GM12878 (cell line): ENCODE data around the gene ATF6. TPM values are rescaled to one million over a fixed set of nuclear protein-coding genes. Genes with fewer than 3 reads are reported as not detected.

ENCODE experiments used
- CBX3 ChIP-seq: fragments of 200-600 bp; sonication (generic); IDR thresholded peaks from 2 replicates; pipeline ENCODE4 v1.6.1; 2016; ENCODE audit warnings: low read depth, borderline replicate concordance
- CEBPB ChIP-seq, 2 experiments: fragments of 150-350 bp in 1 of 2; IDR thresholded peaks; 2 replicates each; pipeline ENCODE4 v1.6.1; 2012 to 2014; ENCODE audit warnings: low read depth in 2 of 2, low read length in 2 of 2, borderline replicate concordance in 1 of 2, inconsistent platforms in 1 of 2
- LARP7 ChIP-seq: fragments of 450-650 bp; IDR thresholded peaks from 2 replicates; pipeline ENCODE4 v1.6.1; 2017; ENCODE audit warnings: mild to moderate bottlenecking
- MTA3 ChIP-seq: IDR thresholded peaks from 2 replicates; pipeline ENCODE4 v1.6.1; 2012; ENCODE audit warnings: low read length, inconsistent platforms, borderline replicate concordance
- POU2F2 ChIP-seq: IDR thresholded peaks from 3 replicates; pipeline ENCODE4 v1.6.1; 2011; ENCODE audit warnings: low read depth, mild to moderate bottlenecking, low read length, borderline replicate concordance
- SMC3 ChIP-seq: IDR thresholded peaks from 2 replicates; pipeline ENCODE4 v1.6.1; 2011; ENCODE audit warnings: low read length, improper control_type of control experiment, borderline replicate concordance
- SREBF2 ChIP-seq: IDR thresholded peaks from 2 replicates; pipeline ENCODE4 v1.6.1; 2012; ENCODE audit warnings: mild to moderate bottlenecking, low read length
- SRF ChIP-seq, 2 experiments: IDR thresholded peaks; 2 replicates each; pipeline ENCODE4 v1.6.1; 2011; ENCODE audit warnings: low read depth in 2 of 2, low read length in 2 of 2, mild to moderate bottlenecking in 1 of 2, moderate library complexity in 1 of 2
- SUPT20H ChIP-seq: IDR thresholded peaks from 2 replicates; pipeline ENCODE4 v1.6.1; 2011; ENCODE audit warnings: low read depth, mild to moderate bottlenecking, low read length, moderate library complexity, borderline replicate concordance; ENCODE audit not compliant: control insufficient read depth
- polyA plus RNA-seq, 11 experiments: library from polyadenylated mRNA; depleted of rRNA in 4 of 11; unstranded in 6 of 11; stranded (reverse) in 5 of 11; fragments of >200 nt; fragmentation: Nextera tagmentation in 4 of 11; fragmentation: Illumina TruSeq in 1 of 11; extraction: Ambion mirVana in 4 of 11; extraction: Trizol in 1 of 11; gene quantifications; 1 replicate in 1 of 11; 2 replicates in 10 of 11; pipeline versions ENCODE4 v1.2.1 to v1.2.3, GENCODE V29; 2011 to 2016; ENCODE audit warnings: inconsistent platforms in 2 of 11, missing spikeins in 2 of 11, low read depth in 1 of 11
- total RNA-seq, 4 experiments: library from RNA; depleted of rRNA in 3 of 4; stranded (reverse); fragments of >200 nt in 3 of 4; fragmentation: Illumina TruSeq in 1 of 4; extraction: Trizol in 1 of 4; gene quantifications; 2 replicates each; pipeline versions ENCODE4 v1.2.1 to v1.2.3, GENCODE V29; 2013 to 2021
- TF ChIP-seq, protein P1 (sequence below): fragments of 450-650 bp; IDR thresholded peaks from 2 replicates; pipeline ENCODE4 v1.6.1; 2017; ENCODE audit warnings: low read depth, mild to moderate bottlenecking, moderate library complexity
- TF ChIP-seq, protein P2 (sequence below): IDR thresholded peaks from 2 replicates; pipeline ENCODE4 v1.6.1; 2012; ENCODE audit warnings: low read depth, low read length, improper control_type of control experiment
- TF ChIP-seq, protein P3 (sequence below): fragments of 450-650 bp; formaldehyde crosslinking; IDR thresholded peaks from 2 replicates; pipeline ENCODE4 v1.5.0; 2022; ENCODE audit warnings: mild to moderate bottlenecking, missing genetic modification characterization
- TF ChIP-seq, protein P4 (sequence below): IDR thresholded peaks from 2 replicates; pipeline ENCODE4 v1.6.1; 2011; ENCODE audit warnings: mild to moderate bottlenecking, low read depth, low read length, moderate library complexity; ENCODE audit not compliant: insufficient replicate concordance
- TF ChIP-seq, protein P5 (sequence below): IDR thresholded peaks from 2 replicates; pipeline ENCODE4 v1.6.1; 2011; ENCODE audit warnings: borderline replicate concordance, low read depth, mild to moderate bottlenecking, moderate library complexity, mixed read lengths, low read length; ENCODE audit not compliant: insufficient read depth; ENCODE audit errors: extremely low read length
- TF ChIP-seq, protein P6 (sequence below): fragments of 450-650 bp; formaldehyde crosslinking; IDR thresholded peaks from 2 replicates; pipeline ENCODE4 v1.4.0; 2020; ENCODE audit warnings: mild to moderate bottlenecking, moderate library complexity

The ATF6 gene
- total and polyA plus RNA-seq, 10 of the 15 experiments (the other 5 are each of a cell fraction or from before 2014, with no cell fraction given): 7.8 to 24.3 (median 14.7) TPM

DNA sequence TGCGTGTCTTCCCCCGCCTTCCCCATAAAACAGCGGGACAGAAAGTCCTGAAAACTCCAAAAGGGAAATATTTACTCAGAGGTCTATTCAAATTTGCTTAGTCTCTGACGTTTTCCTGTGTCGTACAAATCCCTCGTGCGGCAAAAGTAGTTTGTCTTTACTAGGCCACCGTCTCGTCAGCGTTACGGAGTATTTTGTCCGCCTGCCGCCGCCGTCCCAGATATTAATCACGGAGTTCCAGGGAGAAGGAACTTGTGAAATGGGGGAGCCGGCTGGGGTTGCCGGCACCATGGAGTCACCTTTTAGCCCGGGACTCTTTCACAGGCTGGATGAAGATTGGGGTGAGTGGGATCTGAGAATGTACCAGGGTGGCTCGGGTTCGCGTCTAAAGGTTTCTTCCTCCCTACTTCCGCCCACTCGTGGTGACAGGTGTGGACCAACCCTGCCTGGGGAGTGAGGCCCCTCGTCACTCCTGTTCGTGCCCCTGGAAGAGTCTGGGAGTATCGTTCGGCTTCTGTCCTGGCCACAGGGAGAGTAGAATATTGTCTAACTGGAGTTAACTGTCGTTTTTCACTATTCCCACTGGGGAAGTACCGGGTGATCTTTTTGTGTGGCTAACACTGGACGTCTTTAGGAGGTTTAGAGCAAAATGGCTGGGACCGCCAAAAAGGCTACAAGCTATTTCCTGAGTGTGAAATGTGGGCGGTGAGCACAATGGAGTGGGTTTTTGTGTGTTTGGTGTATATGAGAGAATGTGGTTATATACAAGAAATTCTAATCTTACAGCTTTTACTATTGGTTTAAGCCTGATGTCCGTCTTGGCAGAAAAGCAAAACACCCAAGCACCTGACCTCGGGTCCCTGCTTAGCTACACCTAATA is at the start of gene ATF6 (continued):
- TF ChIP-seq, protein P1, sequence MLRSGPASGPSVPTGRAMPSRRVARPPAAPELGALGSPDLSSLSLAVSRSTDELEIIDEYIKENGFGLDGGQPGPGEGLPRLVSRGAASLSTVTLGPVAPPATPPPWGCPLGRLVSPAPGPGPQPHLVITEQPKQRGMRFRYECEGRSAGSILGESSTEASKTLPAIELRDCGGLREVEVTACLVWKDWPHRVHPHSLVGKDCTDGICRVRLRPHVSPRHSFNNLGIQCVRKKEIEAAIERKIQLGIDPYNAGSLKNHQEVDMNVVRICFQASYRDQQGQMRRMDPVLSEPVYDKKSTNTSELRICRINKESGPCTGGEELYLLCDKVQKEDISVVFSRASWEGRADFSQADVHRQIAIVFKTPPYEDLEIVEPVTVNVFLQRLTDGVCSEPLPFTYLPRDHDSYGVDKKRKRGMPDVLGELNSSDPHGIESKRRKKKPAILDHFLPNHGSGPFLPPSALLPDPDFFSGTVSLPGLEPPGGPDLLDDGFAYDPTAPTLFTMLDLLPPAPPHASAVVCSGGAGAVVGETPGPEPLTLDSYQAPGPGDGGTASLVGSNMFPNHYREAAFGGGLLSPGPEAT: peak; percentile 99
- TF ChIP-seq CEBPB (IDR thresholded peaks at IDR 0.05; ENCODE audit: borderline replicate concordance in 1 of 2, low read depth in 2 of 2, low read length in 2 of 2): no peak
- 0 out of 4 replicates have a peak, but pooled peaks of 1 of the 2 experiments have one; percentile 39 for TF ChIP-seq SRF (IDR thresholded peaks at IDR 0.05; ENCODE audit: low read depth in 2 of 2, low read length in 2 of 2)
- peak; percentile 97 for TF ChIP-seq MTA3
- TF ChIP-seq, protein P2, sequence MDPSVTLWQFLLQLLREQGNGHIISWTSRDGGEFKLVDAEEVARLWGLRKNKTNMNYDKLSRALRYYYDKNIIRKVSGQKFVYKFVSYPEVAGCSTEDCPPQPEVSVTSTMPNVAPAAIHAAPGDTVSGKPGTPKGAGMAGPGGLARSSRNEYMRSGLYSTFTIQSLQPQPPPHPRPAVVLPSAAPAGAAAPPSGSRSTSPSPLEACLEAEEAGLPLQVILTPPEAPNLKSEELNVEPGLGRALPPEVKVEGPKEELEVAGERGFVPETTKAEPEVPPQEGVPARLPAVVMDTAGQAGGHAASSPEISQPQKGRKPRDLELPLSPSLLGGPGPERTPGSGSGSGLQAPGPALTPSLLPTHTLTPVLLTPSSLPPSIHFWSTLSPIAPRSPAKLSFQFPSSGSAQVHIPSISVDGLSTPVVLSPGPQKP: no peak
- TF ChIP-seq, protein P3, sequence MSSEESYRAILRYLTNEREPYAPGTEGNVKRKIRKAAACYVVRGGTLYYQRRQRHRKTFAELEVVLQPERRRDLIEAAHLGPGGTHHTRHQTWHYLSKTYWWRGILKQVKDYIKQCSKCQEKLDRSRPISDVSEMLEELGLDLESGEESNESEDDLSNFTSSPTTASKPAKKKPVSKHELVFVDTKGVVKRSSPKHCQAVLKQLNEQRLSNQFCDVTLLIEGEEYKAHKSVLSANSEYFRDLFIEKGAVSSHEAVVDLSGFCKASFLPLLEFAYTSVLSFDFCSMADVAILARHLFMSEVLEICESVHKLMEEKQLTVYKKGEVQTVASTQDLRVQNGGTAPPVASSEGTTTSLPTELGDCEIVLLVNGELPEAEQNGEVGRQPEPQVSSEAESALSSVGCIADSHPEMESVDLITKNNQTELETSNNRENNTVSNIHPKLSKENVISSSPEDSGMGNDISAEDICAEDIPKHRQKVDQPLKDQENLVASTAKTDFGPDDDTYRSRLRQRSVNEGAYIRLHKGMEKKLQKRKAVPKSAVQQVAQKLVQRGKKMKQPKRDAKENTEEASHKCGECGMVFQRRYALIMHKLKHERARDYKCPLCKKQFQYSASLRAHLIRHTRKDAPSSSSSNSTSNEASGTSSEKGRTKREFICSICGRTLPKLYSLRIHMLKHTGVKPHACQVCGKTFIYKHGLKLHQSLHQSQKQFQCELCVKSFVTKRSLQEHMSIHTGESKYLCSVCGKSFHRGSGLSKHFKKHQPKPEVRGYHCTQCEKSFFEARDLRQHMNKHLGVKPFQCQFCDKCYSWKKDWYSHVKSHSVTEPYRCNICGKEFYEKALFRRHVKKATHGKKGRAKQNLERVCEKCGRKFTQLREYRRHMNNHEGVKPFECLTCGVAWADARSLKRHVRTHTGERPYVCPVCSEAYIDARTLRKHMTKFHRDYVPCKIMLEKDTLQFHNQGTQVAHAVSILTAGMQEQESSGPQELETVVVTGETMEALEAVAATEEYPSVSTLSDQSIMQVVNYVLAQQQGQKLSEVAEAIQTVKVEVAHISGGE (CRISPR knock-in tag): peak; percentile 71
- no peak for TF ChIP-seq SUPT20H
- TF ChIP-seq SREBF2: no peak
- TF ChIP-seq, protein P4, sequence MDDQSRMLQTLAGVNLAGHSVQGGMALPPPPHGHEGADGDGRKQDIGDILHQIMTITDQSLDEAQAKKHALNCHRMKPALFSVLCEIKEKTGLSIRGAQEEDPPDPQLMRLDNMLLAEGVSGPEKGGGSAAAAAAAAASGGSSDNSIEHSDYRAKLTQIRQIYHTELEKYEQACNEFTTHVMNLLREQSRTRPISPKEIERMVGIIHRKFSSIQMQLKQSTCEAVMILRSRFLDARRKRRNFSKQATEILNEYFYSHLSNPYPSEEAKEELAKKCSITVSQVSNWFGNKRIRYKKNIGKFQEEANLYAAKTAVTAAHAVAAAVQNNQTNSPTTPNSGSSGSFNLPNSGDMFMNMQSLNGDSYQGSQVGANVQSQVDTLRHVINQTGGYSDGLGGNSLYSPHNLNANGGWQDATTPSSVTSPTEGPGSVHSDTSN: no peak
- TF ChIP-seq LARP7: peak; percentile 74
- TF ChIP-seq CBX3: no peak
- peak; percentile 90; the same call in 2 of the 3 replicates for TF ChIP-seq POU2F2
- TF ChIP-seq, protein P5, sequence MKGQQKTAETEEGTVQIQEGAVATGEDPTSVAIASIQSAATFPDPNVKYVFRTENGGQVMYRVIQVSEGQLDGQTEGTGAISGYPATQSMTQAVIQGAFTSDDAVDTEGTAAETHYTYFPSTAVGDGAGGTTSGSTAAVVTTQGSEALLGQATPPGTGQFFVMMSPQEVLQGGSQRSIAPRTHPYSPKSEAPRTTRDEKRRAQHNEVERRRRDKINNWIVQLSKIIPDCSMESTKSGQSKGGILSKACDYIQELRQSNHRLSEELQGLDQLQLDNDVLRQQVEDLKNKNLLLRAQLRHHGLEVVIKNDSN: no peak
- no peak for TF ChIP-seq SMC3
- TF ChIP-seq, protein P6, sequence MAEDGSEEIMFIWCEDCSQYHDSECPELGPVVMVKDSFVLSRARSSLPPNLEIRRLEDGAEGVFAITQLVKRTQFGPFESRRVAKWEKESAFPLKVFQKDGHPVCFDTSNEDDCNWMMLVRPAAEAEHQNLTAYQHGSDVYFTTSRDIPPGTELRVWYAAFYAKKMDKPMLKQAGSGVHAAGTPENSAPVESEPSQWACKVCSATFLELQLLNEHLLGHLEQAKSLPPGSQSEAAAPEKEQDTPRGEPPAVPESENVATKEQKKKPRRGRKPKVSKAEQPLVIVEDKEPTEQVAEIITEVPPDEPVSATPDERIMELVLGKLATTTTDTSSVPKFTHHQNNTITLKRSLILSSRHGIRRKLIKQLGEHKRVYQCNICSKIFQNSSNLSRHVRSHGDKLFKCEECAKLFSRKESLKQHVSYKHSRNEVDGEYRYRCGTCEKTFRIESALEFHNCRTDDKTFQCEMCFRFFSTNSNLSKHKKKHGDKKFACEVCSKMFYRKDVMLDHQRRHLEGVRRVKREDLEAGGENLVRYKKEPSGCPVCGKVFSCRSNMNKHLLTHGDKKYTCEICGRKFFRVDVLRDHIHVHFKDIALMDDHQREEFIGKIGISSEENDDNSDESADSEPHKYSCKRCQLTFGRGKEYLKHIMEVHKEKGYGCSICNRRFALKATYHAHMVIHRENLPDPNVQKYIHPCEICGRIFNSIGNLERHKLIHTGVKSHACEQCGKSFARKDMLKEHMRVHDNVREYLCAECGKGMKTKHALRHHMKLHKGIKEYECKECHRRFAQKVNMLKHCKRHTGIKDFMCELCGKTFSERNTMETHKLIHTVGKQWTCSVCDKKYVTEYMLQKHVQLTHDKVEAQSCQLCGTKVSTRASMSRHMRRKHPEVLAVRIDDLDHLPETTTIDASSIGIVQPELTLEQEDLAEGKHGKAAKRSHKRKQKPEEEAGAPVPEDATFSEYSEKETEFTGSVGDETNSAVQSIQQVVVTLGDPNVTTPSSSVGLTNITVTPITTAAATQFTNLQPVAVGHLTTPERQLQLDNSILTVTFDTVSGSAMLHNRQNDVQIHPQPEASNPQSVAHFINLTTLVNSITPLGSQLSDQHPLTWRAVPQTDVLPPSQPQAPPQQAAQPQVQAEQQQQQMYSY (CRISPR knock-in tag): no peak
